GM15510 (cell line): ENCODE data around the gene PTPN14.

ENCODE experiments used
- POLR2A ChIP-seq: IDR thresholded peaks from 3 replicates; pipeline ENCODE4 v1.6.1; 2011; ENCODE audit warnings: borderline replicate concordance; ENCODE audit not compliant: insufficient read length; ENCODE audit errors: extremely low read depth

The PTPN14 gene

DNA sequence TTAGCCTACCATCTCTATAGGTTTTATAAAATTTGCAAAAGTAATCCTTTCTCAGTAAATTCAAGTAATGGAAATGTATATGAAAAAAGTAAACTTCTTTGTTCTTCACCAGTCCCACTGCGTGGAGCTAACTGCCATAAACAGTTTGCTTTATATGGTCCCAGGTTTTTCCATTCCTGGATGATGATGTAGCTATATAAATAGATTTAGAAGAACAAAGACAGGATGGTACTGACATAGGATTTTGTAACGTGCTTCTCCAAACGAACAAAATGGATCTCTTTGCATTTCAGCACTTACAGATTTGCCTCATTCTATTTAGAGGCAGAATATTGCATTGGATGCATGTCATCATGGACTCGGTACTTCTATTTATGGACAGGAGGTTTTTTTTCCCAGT is 213.2 kb downstream of the PTPN14 start:
- TF ChIP-seq POLR2A: no peak

DNA sequence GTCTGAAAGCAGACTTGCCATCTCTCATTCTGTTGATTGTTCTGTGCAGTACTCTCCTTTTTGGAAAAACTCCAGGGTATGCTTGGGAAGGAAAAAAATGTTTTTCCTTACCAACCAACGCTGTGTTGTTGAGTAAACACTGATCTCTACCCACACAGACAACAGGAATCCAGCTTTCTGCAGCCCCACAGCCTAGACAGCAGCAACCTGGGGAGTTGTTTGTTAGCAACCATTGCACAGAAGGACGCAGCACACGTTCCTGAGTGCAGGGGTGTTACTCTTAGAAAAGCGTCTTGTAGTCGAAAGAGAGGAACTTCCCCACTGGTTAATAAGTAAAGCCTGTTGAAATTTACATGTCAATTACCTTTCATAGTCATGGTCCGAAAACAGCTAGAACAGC is 213.9 kb downstream of the PTPN14 start:
- no peak for TF ChIP-seq POLR2A

GRCh38 chr1:214337015-214337414 is 214.4 kb downstream of the PTPN14 start:
- no peak for TF ChIP-seq POLR2A

- TF ChIP-seq POLR2A: no peak
These were observed 215.8 kb downstream of the PTPN14 start for GRCh38 chr1:214335567-214335966.

- no peak for TF ChIP-seq POLR2A
These were observed 218.2 kb downstream of the PTPN14 start for GRCh38 chr1:214332946-214333798.

- TF ChIP-seq POLR2A: no peak
These were observed 219.5 kb downstream of the PTPN14 start for GRCh38 chr1:214331827-214332423.

DNA sequence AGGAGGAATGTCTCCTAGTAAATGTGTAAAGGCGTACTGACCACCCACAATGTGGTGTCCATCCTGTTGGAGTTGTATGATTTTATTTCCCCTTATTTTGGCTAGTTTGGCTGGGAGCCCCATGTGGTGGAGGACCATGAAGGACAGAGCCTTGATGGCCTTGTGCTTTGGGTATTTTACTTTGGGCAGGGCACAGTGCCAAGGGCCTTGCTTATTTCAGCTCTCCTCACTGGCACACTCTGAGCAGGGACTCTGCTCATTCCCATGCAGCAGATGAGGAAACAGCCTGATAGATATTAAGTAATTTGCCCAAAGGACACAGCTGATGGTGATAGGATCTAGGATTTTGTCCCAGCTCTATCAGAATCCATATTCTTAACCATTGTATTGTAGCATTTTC is 220.2 kb downstream of the PTPN14 start:
- TF ChIP-seq POLR2A: no peak

GRCh38 chr1:214330715-214331114 is 220.7 kb downstream of the PTPN14 start:
- TF ChIP-seq POLR2A: no peak

- TF ChIP-seq POLR2A: no peak
These were observed 221.2 kb downstream of the PTPN14 start for GRCh38 chr1:214330222-214330621.

GRCh38 chr1:214329470-214330220 is 221.8 kb downstream of the PTPN14 start:
- TF ChIP-seq POLR2A: no peak

DNA sequence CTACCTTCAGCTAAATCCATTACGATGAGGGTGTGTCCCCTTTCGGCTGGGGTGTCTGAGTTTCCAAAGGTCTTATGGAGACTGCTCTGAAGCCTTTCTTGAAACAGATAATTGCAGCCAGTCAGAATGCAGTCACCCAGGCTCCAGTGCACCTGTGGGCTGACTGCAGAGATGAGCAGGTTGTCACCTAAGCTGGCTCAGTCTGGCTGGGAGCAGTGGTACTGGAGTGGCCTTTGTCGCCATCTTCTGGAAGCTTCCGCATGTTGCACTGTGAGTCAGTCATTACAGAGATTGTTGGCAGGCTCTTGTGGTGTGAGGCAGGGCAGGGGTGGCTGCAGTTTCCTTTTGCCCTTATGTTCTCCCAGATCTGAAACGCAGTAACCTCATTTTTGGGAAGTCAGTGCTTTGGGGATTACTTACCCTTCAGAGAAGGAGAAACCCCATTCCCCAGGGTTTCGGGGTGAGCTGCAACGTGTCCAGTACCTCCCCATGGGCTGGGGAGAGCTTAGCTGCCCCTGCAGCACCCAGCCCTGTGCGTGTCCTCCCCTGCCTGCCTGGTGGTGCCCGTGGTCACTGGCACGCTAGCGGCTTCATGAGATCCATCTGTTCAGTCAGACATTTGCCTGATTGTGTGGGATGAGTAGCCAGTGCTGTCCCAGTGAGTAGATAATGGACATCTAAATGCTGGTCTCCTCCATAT is 222.5 kb downstream of the PTPN14 start:
- TF ChIP-seq POLR2A: no peak

GRCh38 chr1:214327514-214327913 is 223.9 kb downstream of the PTPN14 start:
- no peak for TF ChIP-seq POLR2A

GRCh38 chr1:214326406-214326805 is 225.0 kb downstream of the PTPN14 start:
- no peak for TF ChIP-seq POLR2A

DNA sequence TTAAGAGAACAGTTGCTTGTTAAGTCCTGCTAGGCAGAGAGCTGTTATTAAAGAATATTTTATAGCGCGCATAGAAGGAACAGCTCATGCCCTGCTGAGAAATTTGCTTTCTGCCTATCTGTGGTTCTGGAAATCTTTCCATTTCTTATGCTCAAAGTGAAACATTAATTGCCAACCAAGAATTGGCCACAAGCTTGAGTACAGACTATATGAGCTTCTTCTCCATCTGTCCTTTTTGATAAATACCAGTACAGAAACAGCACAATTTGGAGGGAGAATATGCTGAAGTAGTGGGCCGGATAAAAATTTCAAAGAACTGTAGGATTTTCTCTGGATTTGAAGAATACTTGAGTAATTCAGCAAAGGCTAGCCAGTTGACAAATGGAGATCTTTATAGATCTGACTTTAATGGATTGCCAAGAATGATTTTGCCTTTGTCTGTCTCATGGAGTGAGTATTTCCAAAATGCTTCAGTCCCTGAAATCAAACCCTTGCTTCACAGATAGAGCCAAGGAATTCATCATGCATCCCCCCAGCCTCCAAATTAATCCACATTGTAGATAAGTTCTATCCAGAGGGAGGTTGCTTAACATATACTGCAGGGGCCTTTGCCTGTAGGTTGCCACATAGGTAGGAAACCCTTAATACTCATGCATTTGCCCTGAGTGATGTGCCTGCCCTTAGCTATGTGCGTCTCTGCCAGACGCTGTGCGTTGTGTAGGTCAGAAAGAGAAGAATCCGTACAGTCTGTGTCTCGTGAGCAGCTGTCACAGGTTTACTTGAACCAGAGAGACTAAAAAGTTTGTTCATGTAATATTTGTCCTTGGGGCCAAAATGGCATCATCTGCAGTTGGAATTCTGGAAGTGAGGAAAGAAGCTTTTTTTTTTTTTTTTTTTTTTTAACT is 226.3 kb downstream of the PTPN14 start:
- no peak for TF ChIP-seq POLR2A
